ENCODE results near the gene FRK.

DNA sequence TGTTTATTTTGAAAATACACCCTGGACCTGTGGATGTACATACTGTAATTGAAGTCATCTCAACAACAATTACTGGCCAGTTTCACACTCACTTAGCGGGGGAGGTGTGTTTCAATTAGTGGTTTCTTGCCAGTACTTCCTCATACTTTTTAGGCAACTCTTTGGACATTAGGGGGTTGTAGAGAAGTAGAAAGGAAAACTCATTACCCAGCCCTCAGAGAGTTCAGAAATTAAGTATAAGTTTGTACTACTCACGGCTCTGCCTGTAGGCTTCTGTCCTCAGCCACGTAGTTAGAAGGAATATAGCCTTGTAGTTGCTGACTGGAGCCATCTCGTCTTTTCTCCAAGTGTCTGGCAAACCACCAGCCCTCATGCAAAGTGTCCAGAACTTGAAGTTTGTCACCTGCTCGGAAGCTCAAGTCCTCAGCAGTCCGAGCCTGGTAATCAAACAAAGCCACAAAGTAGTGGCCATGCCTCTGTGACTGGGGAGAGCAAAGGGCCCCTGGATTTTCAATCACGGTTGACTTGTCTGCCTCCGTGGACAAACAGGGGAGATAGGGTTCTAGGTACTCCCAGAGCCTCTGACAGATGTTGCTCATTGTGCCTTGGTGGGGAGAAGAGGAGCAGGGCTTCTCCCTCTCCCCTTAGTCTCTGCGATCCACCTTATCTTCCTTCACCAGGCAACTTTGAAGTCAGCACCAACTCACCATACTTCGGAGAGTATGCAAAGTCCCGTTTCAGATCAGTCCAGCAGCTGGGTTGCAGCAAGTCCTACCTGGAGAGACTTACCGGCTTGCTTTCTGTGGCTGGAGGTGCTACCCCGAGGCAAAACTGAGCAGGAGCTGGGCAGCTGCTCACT lies 749 bp downstream of the FRK start:
- TF ChIP-seq CTCF (IDR thresholded peaks at IDR 0.05) (no peak), POLR2A (IDR thresholded peaks at IDR 0.05) (no peak)

All from sigmoid colon (tissue), 3 donors.